Activated T-helper 1 cell treated with anti-CD3 and anti-CD28 coated beads, Interleukin-12 subunit alpha, Interleukin-12 subunit beta, Interleukin-2, Interleukin-4 antibody, amounts not matched to agents 30 ng/mL and 10 ng/mL and 1 ng/mL, durations not matched to agents 14 hours and 24 hours and 36 hours (primary cell): ENCODE data around the gene FCHSD1. TPM values are rescaled to one million over a fixed set of nuclear protein-coding genes. Genes with fewer than 3 reads are reported as not detected.

Experiments
- DNase-seq: peaks from one replicate; pipeline ENCODE4 v3.0.0; 2021; ENCODE audit warnings: low spot score
- H3K27ac Mint-ChIP-seq: one replicate; pipeline ENCODE4 v1.8.0; 2021; ENCODE audit warnings: mild to moderate bottlenecking, mixed read lengths
- H3K27me3 Mint-ChIP-seq: one replicate; pipeline ENCODE4 v1.8.0; 2022; ENCODE audit warnings: mild to moderate bottlenecking, moderate library complexity, mixed read lengths; ENCODE audit not compliant: insufficient read depth
- H3K36me3 Mint-ChIP-seq: one replicate; pipeline ENCODE4 v1.8.0; 2021; ENCODE audit warnings: low read depth, mixed read lengths
- H3K4me1 Mint-ChIP-seq: one replicate; pipeline ENCODE4 v1.8.0; 2021; ENCODE audit warnings: low read depth, mixed read lengths
- H3K4me3 Mint-ChIP-seq: one replicate; pipeline ENCODE4 v1.8.0; 2021; ENCODE audit warnings: mild to moderate bottlenecking, moderate library complexity, mixed read lengths
- H3K9me3 Mint-ChIP-seq: one replicate; pipeline ENCODE4 v1.8.0; 2021; ENCODE audit warnings: mixed read lengths
- intact Hi-C: fragments of 100-400 bp; cut with micrococcal nuclease; formaldehyde crosslinking; loops from one replicate; pipeline ENCODE4 v1.15.1; 2024
- total RNA-seq: library from RNA; stranded (reverse); gene quantifications from 2 replicates; pipeline ENCODE4 v1.2.3, GENCODE V29; 2022

Gene FCHSD1
- total RNA-seq, 1 donor from 2014 or later = 37.0 TPM

GRCh38 chr5:141683596-141684141 lies 32.5 kb upstream of the FCHSD1 start:
- Mint-ChIP-seq H3K4me3 (no peak overlapping the region), H3K36me3 (peaks cover 1% of the 10 kb centered on the region), H3K4me1 (peaks cover 23% of the 10 kb centered on the region), H3K27ac (no peak overlapping the region), H3K27me3 (peaks cover 6% of the 10 kb centered on the region), H3K9me3 (no peaks in the 10 kb centered on the region)
- DNase-seq = no peak
- intact Hi-C loops = loop anchor here (1.0 kb wide), 1 partner anchor 9 kb away; no protein-coding TSS in a partner anchor

DNA sequence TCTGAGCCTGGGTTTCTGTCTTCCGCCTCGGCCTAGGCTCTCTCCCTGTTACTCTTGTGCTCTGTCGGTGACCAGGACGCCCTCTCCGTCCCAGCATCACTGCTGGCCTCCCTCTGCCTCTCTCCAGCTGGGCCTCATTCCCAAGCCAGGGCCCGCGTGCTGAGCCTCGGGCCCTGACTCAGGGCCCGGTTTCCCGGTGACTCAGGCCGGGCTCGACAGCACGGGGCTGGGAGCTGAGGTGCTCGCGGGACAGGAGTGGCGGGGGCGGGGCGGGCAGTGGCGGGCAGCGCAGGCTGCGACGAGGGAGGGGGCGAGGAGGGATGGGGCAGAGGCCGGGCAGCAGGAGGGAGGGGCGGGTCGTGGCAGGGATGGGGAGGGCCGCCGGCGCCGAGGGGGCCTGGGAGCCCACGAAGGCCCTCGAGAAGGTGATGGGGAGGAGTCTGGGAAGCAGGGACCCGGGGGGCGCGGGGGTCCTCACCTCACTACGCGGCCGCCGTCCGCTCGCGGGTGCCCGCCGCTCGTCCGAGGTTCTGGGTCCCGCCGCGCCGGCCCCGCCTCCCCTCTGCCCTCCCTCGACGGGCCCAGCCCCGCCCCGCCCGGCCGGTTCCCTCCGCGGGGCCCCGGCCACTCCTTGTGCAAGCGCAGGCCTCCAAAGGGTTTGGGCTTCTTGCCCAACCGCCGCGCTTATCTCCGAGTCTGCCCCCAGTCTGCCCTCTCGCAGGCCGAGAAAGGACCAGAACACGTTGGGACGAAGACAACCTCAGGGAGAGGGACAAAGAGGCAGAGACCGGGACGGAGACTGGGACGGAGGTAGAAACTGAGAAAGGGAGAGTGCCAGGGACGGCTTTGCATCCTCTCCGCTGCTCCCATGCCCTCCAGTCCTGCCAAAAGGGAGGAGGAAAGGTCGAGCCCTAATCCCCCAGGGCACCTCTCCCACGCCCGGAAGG lies 30.8 kb upstream of the FCHSD1 start, which contains the start of gene ARAP3:
Gene ARAP3 (minus strand): TSS at position 536 of the 947 bp plus-strand sequence. CDS start 1,744 bp downstream, outside the sequence.
- Mint-ChIP-seq H3K4me3 (peak within 1 kb of the TSS; percentile 72), H3K27ac (peak within 1 kb of the TSS; percentile 71), H3K9me3 (no peaks in the 10 kb centered on the region), H3K36me3 (peaks cover 1% of the 10 kb centered on the region), H3K4me1 (peaks cover 23% of the 10 kb centered on the region), H3K27me3 (peaks cover 1% of the 10 kb centered on the region)
- peak; percentile 22 for DNase-seq
- intact Hi-C loops = loop anchor here (1.0 kb wide), 1 partner anchor 17 kb away; no protein-coding TSS in a partner anchor

GRCh38 chr5:141681295-141681694 lies 30.1 kb upstream of the FCHSD1 start:
- H3K36me3 Mint-ChIP-seq = peaks cover 1% of the 10 kb centered on the region
- DNase-seq = no peak
- H3K27me3 Mint-ChIP-seq = peaks cover 1% of the 10 kb centered on the region
- peak overlapping the region; percentile 21 for H3K27ac Mint-ChIP-seq
- peaks cover 23% of the 10 kb centered on the region for H3K4me1 Mint-ChIP-seq
- no peaks in the 10 kb centered on the region for H3K9me3 Mint-ChIP-seq
- intact Hi-C loops = loop anchor here (1.0 kb wide), 1 partner anchor 16 kb away; no protein-coding TSS in a partner anchor
- peak overlapping the region; percentile 72 for H3K4me3 Mint-ChIP-seq

GRCh38 chr5:141680751-141681201 lies 29.6 kb upstream of the FCHSD1 start:
- Mint-ChIP-seq H3K27ac (no peak overlapping the region), H3K4me1 (peaks cover 23% of the 10 kb centered on the region), H3K36me3 (peaks cover 1% of the 10 kb centered on the region), H3K4me3 (peak overlapping the region; percentile 41), H3K27me3 (peaks cover 1% of the 10 kb centered on the region), H3K9me3 (no peaks in the 10 kb centered on the region)
- intact Hi-C loops = loop anchor here (1.0 kb wide), 1 partner anchor 15 kb away; no protein-coding TSS in a partner anchor
- no peak for DNase-seq

DNA sequence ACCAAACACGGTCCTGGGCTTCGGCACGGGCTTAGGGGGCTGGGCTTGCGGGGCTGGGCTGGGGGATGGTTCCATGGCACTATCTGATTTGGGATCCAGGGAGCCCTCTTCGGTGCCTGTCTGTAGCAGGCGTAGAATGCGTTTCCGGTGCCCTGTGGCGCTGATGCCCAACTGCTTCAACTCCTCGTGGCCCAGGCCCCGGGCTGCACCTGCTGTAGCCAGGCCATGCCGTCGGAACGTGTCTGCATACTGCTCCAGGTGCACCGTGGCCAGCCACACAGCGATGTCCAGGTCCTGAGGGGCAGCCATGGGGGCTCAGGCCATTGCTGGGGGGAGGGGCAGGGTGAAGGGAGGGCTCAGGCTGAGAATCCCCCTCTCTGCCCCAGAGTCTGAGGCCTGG lies 29.0 kb upstream of the FCHSD1 start:
- Mint-ChIP-seq H3K36me3 (peaks cover 1% of the 10 kb centered on the region), H3K9me3 (no peaks in the 10 kb centered on the region), H3K27me3 (peaks cover 1% of the 10 kb centered on the region), H3K4me3 (no peak overlapping the region), H3K27ac (no peak overlapping the region), H3K4me1 (peaks cover 23% of the 10 kb centered on the region)
- intact Hi-C loops = no loop called here
- no peak for DNase-seq

DNA sequence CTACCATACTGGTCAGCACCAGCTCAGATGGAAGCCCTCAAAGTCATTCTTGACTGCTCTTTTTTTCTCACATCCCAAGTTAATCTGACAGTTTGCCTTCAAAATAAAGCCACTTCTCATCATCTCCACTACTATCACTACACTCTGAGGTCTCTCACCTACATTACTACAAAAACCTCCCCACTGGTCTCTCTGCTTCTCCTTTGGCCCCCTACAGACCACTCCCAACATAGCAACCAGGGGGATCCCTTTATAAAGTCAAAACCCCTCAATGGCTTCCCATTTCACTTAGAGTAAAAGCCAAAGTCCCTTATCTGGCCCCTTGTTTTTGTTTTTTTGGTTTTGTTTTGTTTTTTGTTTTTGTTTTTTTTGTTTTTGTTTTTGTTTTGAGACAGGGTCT lies 26.2 kb upstream of the FCHSD1 start:
- H3K36me3 Mint-ChIP-seq = peaks cover 1% of the 10 kb centered on the region
- H3K9me3 Mint-ChIP-seq = no peaks in the 10 kb centered on the region
- no peak overlapping the region for H3K27ac Mint-ChIP-seq
- peaks cover 12% of the 10 kb centered on the region for H3K4me1 Mint-ChIP-seq
- no peak overlapping the region for H3K4me3 Mint-ChIP-seq
- intact Hi-C loops = no loop called here
- H3K27me3 Mint-ChIP-seq = peaks cover 1% of the 10 kb centered on the region
- DNase-seq = no peak

GRCh38 chr5:141675672-141676071 lies 24.5 kb upstream of the FCHSD1 start:
- Mint-ChIP-seq H3K9me3 (no peaks in the 10 kb centered on the region), H3K4me3 (no peak overlapping the region), H3K4me1 (peaks cover 2% of the 10 kb centered on the region), H3K36me3 (peaks cover 1% of the 10 kb centered on the region), H3K27me3 (peaks cover 1% of the 10 kb centered on the region), H3K27ac (no peak overlapping the region)
- DNase-seq = no peak
- intact Hi-C loops = no loop called here

GRCh38 chr5:141674747-141675146 lies 23.5 kb upstream of the FCHSD1 start:
- intact Hi-C loops = no loop called here
- DNase-seq = no peak
- peaks cover 1% of the 10 kb centered on the region for H3K36me3 Mint-ChIP-seq
- H3K27ac Mint-ChIP-seq = no peak overlapping the region
- H3K9me3 Mint-ChIP-seq = no peaks in the 10 kb centered on the region
- H3K4me3 Mint-ChIP-seq = no peak overlapping the region
- no peaks in the 10 kb centered on the region for H3K4me1 Mint-ChIP-seq
- peaks cover 1% of the 10 kb centered on the region for H3K27me3 Mint-ChIP-seq

DNA sequence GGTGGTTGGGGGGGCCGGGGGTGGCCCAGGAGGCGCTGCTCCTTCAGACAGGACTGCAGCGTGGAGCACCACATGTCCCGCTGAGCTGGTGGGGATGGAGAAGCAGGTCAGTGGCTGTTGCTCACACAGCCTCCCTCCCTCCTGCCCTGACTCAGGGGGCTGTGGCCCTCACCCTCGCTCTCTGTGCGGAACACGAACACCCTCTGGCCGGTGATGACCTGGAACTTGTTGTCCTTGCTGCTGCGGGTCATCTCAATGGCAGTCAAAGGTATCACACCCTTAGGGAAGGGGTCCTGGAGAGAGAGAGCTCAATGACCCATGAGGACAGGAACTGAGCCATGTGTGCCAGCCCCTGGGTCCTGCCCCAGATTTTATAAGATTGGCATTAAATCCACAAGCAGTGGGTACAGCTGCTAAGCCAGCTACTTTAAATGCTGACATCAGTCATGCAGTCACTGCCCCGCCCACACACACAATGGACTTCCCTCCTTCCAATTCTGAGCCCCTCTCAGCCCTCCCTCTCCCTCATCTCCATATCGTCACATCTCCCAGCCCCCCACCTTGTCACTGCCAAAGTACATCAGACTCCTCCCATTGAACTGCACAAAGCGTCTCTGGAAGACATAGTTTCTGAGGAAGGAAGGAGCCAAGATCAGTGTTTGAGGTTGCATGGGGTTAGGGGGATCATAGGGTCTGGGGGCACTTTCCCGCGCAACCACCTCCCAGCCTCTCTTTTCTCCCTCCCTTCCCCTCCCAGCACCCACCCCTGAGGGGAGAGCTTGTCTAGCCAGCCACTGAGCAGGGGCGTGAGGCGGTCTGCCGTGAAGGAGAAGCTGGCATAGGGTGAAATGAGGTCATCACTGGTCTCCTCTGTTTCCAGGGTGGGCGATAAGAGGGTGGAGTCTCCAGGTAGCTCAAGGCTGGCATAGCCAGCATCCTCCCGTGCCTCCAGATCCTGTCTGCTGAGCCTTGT lies 21.9 kb upstream of the FCHSD1 start:
- Mint-ChIP-seq H3K27me3 (peaks cover under 1% of the 10 kb centered on the region), H3K36me3 (no peaks in the 10 kb centered on the region), H3K27ac (no peak overlapping the region), H3K9me3 (no peaks in the 10 kb centered on the region), H3K4me3 (no peak overlapping the region), H3K4me1 (no peaks in the 10 kb centered on the region)
- no peak for DNase-seq
- intact Hi-C loops = no loop called here

DNA sequence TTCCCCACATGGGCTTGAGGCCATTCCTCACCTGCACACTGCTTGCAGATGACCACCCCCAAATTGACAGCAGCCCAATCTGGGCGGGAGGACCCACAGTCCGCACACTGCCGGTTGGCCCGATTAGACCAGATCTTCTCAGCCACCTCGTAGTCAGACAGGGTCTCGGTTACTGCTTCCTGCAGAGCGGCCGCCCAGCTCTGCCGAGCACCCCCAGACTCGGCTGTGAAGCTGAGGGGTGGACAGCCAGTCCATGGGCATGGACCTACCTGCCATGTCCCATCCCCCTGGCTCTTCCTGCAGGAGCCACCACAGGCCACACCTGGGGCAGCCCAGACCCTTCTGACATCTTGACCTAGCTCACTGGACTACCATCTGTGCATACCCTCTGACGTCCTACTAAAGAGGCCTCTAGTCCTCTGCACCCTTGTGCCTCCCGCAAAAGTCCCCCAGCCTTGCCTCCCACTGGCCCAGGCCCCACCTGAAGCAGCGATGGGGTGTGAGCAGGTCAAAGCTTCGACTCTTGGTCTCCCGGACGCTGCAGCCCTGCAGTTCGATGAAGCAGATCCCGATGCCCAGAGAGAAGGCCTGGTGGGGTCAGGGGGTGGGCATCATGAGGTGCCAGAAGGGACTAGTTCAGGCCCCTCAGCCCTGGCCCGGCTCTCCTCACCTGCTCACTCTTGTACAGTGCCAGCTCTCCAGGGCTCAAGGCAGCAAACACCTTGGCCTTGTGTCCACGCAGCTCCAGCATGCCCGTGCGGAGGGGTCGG lies 21.0 kb upstream of the FCHSD1 start:
- Mint-ChIP-seq H3K4me1 (no peaks in the 10 kb centered on the region), H3K27me3 (no peaks in the 10 kb centered on the region), H3K4me3 (no peak overlapping the region), H3K27ac (no peak overlapping the region), H3K9me3 (no peaks in the 10 kb centered on the region), H3K36me3 (no peaks in the 10 kb centered on the region)
- intact Hi-C loops = no loop called here
- no peak for DNase-seq

DNA sequence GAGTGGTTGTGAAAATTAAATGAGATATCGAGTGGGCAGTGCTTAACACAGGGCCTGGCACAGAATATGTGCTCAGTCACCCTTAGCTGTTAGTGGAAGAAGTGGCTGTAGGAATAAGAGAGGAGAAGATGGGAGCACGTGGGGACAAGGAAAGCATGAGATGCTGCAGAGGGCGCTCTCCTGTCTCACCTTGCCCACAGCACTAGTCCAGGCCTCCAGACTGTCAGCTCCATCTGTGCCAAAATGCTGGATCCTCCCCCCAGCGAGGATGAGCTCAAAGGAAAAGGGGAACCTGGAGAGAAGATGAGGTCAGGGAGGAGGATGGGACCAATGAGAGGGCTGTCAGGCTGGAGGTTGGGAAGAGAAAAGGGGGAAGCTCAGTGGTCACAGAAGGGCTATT lies 18.3 kb upstream of the FCHSD1 start:
- Mint-ChIP-seq H3K4me1 (no peaks in the 10 kb centered on the region), H3K27me3 (peaks cover 2% of the 10 kb centered on the region), H3K27ac (no peak overlapping the region), H3K9me3 (no peaks in the 10 kb centered on the region), H3K36me3 (no peaks in the 10 kb centered on the region), H3K4me3 (no peak overlapping the region)
- no peak for DNase-seq
- intact Hi-C loops = loop anchor here (10.0 kb wide), 1 partner anchor 1045 kb away; no protein-coding TSS in a partner anchor
